ENCODE measurements around the gene SLC22A14. TPM values are rescaled to one million over a fixed set of nuclear protein-coding genes. Genes with fewer than 3 reads are reported as not detected.

The SLC22A14 gene
- total RNA-seq, 1 experiment from 2014 or later, result not detected

DNA sequence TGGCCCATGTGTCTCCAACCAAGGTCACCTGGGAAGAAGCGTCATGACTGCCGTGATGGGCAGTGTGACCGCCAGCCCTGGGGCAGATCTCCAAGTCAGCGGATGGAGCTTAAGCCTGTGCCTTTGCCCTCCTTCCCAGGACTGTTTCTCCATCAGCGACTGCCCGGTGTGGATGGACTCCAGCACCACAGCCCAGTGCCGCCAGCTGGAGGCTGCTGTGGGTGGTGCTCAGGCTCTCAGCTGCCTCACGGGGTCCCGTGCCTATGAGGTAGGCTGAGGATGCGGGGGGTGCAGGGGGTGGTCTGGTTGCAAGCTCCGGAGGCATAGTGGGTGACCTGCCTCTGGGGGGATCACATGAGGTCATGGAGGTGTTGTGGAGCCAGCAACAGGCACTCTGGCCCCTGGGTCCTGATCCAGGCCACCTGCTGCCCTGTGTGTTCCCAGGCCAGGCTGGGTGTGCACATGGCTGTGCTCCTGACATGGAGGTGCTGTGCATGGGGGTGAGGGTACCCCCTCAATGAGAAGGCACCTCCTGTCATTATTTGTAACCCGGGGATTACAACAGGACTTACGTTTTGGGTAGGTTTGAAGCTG, 83.5 kb downstream of the SLC22A14 start:
- no peaks in the 10 kb centered on the region for H3K4me1 Mint-ChIP-seq
- ChIA-PET POLR2A (no interaction called here), CTCF (interaction anchor here (0.5 to 0.6 kb wide), 2 partner anchors 67 to 87 kb away, joined by 3 read pairs; no protein-coding TSS in a partner anchor)
- DNase-seq (ENCODE audit: low spot score) (no peak), ATAC-seq (no peak)
- H3K9me3 Mint-ChIP-seq, result peaks cover 11% of the 10 kb centered on the region
- no peak overlapping the region for H3K4me3 Mint-ChIP-seq
- H3K27ac Mint-ChIP-seq, result no peak overlapping the region
- H3K36me3 Mint-ChIP-seq, result peaks cover 28% of the 10 kb centered on the region
- TF ChIP-seq ESRRA (CRISPR knock-in tag; IDR thresholded peaks at IDR 0.05; ENCODE audit: borderline replicate concordance), result no peak
- no peak for TF ChIP-seq NFYB (CRISPR knock-in tag; conservative IDR thresholded peaks at IDR 0.05; ENCODE audit: low read depth)
- TF ChIP-seq, protein P1, sequence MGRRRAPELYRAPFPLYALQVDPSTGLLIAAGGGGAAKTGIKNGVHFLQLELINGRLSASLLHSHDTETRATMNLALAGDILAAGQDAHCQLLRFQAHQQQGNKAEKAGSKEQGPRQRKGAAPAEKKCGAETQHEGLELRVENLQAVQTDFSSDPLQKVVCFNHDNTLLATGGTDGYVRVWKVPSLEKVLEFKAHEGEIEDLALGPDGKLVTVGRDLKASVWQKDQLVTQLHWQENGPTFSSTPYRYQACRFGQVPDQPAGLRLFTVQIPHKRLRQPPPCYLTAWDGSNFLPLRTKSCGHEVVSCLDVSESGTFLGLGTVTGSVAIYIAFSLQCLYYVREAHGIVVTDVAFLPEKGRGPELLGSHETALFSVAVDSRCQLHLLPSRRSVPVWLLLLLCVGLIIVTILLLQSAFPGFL (CRISPR knock-in tag; IDR thresholded peaks at IDR 0.05; ENCODE audit: borderline replicate concordance), result no peak
- no peak for TF ChIP-seq JAZF1 (CRISPR knock-in tag; IDR thresholded peaks at IDR 0.05)
- TF ChIP-seq, protein P2, sequence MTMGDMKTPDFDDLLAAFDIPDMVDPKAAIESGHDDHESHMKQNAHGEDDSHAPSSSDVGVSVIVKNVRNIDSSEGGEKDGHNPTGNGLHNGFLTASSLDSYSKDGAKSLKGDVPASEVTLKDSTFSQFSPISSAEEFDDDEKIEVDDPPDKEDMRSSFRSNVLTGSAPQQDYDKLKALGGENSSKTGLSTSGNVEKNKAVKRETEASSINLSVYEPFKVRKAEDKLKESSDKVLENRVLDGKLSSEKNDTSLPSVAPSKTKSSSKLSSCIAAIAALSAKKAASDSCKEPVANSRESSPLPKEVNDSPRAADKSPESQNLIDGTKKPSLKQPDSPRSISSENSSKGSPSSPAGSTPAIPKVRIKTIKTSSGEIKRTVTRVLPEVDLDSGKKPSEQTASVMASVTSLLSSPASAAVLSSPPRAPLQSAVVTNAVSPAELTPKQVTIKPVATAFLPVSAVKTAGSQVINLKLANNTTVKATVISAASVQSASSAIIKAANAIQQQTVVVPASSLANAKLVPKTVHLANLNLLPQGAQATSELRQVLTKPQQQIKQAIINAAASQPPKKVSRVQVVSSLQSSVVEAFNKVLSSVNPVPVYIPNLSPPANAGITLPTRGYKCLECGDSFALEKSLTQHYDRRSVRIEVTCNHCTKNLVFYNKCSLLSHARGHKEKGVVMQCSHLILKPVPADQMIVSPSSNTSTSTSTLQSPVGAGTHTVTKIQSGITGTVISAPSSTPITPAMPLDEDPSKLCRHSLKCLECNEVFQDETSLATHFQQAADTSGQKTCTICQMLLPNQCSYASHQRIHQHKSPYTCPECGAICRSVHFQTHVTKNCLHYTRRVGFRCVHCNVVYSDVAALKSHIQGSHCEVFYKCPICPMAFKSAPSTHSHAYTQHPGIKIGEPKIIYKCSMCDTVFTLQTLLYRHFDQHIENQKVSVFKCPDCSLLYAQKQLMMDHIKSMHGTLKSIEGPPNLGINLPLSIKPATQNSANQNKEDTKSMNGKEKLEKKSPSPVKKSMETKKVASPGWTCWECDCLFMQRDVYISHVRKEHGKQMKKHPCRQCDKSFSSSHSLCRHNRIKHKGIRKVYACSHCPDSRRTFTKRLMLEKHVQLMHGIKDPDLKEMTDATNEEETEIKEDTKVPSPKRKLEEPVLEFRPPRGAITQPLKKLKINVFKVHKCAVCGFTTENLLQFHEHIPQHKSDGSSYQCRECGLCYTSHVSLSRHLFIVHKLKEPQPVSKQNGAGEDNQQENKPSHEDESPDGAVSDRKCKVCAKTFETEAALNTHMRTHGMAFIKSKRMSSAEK (CRISPR knock-in tag; IDR thresholded peaks at IDR 0.05; ENCODE audit: borderline replicate concordance), result no peak
- TF ChIP-seq, protein P3, sequence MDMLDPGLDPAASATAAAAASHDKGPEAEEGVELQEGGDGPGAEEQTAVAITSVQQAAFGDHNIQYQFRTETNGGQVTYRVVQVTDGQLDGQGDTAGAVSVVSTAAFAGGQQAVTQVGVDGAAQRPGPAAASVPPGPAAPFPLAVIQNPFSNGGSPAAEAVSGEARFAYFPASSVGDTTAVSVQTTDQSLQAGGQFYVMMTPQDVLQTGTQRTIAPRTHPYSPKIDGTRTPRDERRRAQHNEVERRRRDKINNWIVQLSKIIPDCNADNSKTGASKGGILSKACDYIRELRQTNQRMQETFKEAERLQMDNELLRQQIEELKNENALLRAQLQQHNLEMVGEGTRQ (CRISPR knock-in tag; IDR thresholded peaks at IDR 0.05), result no peak
- TF ChIP-seq ZNF317 (CRISPR knock-in tag; IDR thresholded peaks at IDR 0.05; ENCODE audit: borderline replicate concordance, low read depth), result no peak
- TF ChIP-seq, protein P4, sequence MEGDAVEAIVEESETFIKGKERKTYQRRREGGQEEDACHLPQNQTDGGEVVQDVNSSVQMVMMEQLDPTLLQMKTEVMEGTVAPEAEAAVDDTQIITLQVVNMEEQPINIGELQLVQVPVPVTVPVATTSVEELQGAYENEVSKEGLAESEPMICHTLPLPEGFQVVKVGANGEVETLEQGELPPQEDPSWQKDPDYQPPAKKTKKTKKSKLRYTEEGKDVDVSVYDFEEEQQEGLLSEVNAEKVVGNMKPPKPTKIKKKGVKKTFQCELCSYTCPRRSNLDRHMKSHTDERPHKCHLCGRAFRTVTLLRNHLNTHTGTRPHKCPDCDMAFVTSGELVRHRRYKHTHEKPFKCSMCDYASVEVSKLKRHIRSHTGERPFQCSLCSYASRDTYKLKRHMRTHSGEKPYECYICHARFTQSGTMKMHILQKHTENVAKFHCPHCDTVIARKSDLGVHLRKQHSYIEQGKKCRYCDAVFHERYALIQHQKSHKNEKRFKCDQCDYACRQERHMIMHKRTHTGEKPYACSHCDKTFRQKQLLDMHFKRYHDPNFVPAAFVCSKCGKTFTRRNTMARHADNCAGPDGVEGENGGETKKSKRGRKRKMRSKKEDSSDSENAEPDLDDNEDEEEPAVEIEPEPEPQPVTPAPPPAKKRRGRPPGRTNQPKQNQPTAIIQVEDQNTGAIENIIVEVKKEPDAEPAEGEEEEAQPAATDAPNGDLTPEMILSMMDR (IDR thresholded peaks at IDR 0.05), result no peak
- TF ChIP-seq, protein P5, sequence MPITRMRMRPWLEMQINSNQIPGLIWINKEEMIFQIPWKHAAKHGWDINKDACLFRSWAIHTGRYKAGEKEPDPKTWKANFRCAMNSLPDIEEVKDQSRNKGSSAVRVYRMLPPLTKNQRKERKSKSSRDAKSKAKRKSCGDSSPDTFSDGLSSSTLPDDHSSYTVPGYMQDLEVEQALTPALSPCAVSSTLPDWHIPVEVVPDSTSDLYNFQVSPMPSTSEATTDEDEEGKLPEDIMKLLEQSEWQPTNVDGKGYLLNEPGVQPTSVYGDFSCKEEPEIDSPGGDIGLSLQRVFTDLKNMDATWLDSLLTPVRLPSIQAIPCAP (CRISPR knock-in tag; IDR thresholded peaks at IDR 0.05), result no peak
- TF ChIP-seq HMGA2 (CRISPR knock-in tag; IDR thresholded peaks at IDR 0.05), result no peak
- no peaks in the 10 kb centered on the region for H3K27me3 Mint-ChIP-seq (ENCODE audit: low read depth)

DNA sequence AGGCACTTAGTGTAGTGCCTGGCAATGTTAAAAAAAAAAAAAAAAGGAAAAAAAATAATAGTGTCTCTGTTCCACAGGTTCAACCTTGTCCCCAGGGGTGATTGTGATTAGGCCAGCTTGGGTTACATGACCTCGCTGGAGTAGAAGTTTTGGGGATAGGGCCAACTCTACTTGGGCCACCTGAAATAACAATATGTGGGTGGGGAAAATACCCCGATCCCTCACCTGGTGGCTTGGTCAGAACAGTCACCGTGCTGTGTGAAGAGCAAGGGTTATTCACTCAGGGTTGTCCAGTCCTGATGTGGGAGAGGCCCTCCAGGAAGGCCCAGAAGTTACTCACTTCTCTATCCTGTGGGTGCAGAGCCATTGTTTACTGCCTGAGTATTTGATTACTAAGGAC, 84.0 kb downstream of the SLC22A14 start:
- Mint-ChIP-seq H3K36me3 (peaks cover 29% of the 10 kb centered on the region), H3K27me3 (ENCODE audit: low read depth) (no peaks in the 10 kb centered on the region), H3K4me3 (no peak overlapping the region), H3K4me1 (no peaks in the 10 kb centered on the region), H3K9me3 (peaks cover 11% of the 10 kb centered on the region), H3K27ac (no peak overlapping the region)
- CTCF ChIA-PET, result no interaction called here
- POLR2A ChIA-PET, result no interaction called here
- ATAC-seq (no peak), DNase-seq (ENCODE audit: low spot score) (no peak)
- TF ChIP-seq FOXP1 (CRISPR knock-in tag; IDR thresholded peaks at IDR 0.05; ENCODE audit: borderline replicate concordance) (no peak), RORB (CRISPR knock-in tag; IDR thresholded peaks at IDR 0.05) (no peak), PRRX2 (CRISPR knock-in tag; IDR thresholded peaks at IDR 0.05) (no peak), ZNF138 (CRISPR knock-in tag; conservative IDR thresholded peaks at IDR 0.05) (no peak), ZNF396 (CRISPR knock-in tag; IDR thresholded peaks at IDR 0.05; ENCODE audit: borderline replicate concordance) (no peak), HMGA2 (CRISPR knock-in tag; IDR thresholded peaks at IDR 0.05) (no peak), ZNF671 (CRISPR knock-in tag; IDR thresholded peaks at IDR 0.05) (no peak), NFYB (CRISPR knock-in tag; conservative IDR thresholded peaks at IDR 0.05; ENCODE audit: low read depth) (no peak)
- TF ChIP-seq, protein P6, sequence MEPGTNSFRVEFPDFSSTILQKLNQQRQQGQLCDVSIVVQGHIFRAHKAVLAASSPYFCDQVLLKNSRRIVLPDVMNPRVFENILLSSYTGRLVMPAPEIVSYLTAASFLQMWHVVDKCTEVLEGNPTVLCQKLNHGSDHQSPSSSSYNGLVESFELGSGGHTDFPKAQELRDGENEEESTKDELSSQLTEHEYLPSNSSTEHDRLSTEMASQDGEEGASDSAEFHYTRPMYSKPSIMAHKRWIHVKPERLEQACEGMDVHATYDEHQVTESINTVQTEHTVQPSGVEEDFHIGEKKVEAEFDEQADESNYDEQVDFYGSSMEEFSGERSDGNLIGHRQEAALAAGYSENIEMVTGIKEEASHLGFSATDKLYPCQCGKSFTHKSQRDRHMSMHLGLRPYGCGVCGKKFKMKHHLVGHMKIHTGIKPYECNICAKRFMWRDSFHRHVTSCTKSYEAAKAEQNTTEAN (CRISPR knock-in tag; IDR thresholded peaks at IDR 0.05), result no peak
- TF ChIP-seq, protein P4 (IDR thresholded peaks at IDR 0.05), result no peak
